ENCODE measurements around the gene CD4. TPM values are rescaled to one million over a fixed set of nuclear protein-coding genes. Genes with fewer than 3 reads are reported as not detected.

The CD4 gene
- total and polyA plus RNA-seq, 10 of the 15 experiments (the other 5 are each of a cell fraction or from before 2014, with no cell fraction given): 0.24 to 1.6 (median 0.69) TPM

DNA sequence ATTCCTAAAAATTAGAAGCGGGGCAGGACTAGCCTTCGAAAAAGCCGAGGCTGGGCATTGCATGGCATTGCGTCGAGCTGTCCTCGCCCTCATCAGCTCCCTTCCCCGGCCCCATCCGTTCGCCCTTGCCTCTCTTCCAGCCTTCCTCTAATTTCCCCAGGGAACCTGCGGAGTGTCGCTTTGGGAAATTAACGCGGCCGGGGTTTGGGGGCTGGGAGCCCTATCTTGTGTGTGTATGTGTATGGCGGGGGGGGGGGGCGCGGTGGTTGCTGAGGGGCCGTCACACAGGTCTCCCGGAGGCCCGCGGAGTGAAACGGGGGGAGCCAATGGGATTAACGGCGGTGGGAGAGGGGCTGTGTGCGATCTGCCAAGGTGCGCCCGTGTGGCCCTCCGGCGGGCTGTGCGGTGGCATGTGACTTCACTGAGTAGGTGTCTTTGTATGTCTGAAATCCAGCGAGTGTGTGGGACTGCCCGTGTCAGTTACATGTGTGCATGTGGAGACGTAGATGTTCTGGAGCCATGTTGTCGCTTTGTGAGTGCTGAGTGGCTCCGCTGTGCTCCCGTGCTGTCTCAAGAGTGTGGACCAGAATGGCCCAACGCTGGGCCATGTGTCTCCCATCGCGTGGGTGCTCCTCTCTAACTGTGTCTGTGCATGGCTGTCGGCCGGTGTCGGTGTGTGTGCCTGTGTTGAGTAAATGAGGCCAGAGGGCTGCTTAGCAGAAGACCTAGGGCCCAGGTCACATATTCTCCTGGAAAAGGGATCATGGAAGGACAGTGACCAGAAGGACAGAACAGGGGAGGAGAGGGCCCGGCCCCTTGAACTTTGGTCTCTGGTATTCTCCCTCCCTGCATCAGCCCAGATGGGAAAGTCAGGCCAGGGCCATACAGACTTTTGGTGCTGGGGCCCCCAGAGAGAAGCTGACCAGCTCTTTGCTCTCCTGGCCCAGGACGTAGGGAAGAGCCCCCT lies 21.7 kb upstream of the CD4 start (continued):
- TF ChIP-seq SUPT20H (IDR thresholded peaks at IDR 0.05; ENCODE audit: borderline replicate concordance, control insufficient read depth, low read depth, low read length) (no peak), PML (IDR thresholded peaks at IDR 0.05; ENCODE audit: low read length) (no peak), PAX5 (IDR thresholded peaks at IDR 0.05; ENCODE audit: borderline replicate concordance, low read depth, low read length) (no peak), TCF7 (IDR thresholded peaks at IDR 0.05; ENCODE audit: borderline replicate concordance) (no peak), RAD21 (IDR thresholded peaks at IDR 0.05; ENCODE audit: insufficient read depth, low read depth, low read length) (no peak), IRF5 (IDR thresholded peaks at IDR 0.05; ENCODE audit: borderline replicate concordance) (no peak)
- TF ChIP-seq, protein P1, sequence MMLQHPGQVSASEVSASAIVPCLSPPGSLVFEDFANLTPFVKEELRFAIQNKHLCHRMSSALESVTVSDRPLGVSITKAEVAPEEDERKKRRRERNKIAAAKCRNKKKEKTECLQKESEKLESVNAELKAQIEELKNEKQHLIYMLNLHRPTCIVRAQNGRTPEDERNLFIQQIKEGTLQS (IDR thresholded peaks at IDR 0.05; ENCODE audit: borderline replicate concordance, extremely low read depth, low read depth, low read length): no peak

- WGBS (ENCODE audit: insufficient coverage, insufficient replicate concordance, low lambda C conversion rate, missing lambda C conversion rate): 41% methylated on average over 6 of the region's 6 CpGs
- ChIA-PET SMC1A (ENCODE audit: uncharacterized antibody, unreplicated experiment) (interaction anchor here (1.7 to 4.2 kb wide), 2 partner anchors 10 to 15 kb away, joined by 5 to 39 read pairs; partner anchors contain the start of gene MLF2), RAD21 (ENCODE audit: unreplicated experiment) (interaction anchor here (1.1 to 4.1 kb wide), 2 partner anchors 15 to 54 kb away, joined by 3 to 51 read pairs; partner anchors contain the start of gene MLF2), POLR2A (interaction anchor here (0.6 to 1.2 kb wide), 2 partner anchors 9 to 248 kb away, joined by 3 to 4 read pairs; no protein-coding TSS in a partner anchor), CTCF (interaction anchor here (1.7 kb wide), 1 partner anchor 15 kb away, joined by 8 read pairs; the partner anchor contains the start of gene MLF2)
- no peaks in the 10 kb centered on the region for H3K9me3 ChIP-seq (replicated peaks; ENCODE audit: control insufficient read depth, insufficient read depth, low read length)
- in situ Hi-C loops (cut with MboI): no loop called here
- no peaks in the 10 kb centered on the region for H3K36me3 ChIP-seq (ENCODE audit: control insufficient read depth in 2 of 2, insufficient read depth in 2 of 2, low read length in 1 of 2)
- no peak for DNase-seq (ENCODE audit: low read depth, low spot score)
- H3K27me3 ChIP-seq (replicated peaks in 1 of 2; ENCODE audit: control insufficient read depth in 2 of 2, insufficient read depth in 2 of 2, low read length in 1 of 2): no peaks in the 10 kb centered on the region
- intact Hi-C loops (cut with micrococcal nuclease; ENCODE audit: unreplicated experiment): no loop called here
- no peaks in the 10 kb centered on the region for H4K20me1 ChIP-seq (ENCODE audit: control insufficient read depth, insufficient read depth)
- no peak for FAIRE-seq
- peak overlapping the region; percentile 90 for H3K4me2 ChIP-seq (ENCODE audit: control insufficient read depth, insufficient read depth)
- H3K4me3 ChIP-seq: peak overlapping the region; percentile 83; the same call in 1 of the 2 replicates
- ATAC-seq: no peak
- H3K9ac ChIP-seq (ENCODE audit: control insufficient read depth, insufficient read depth, low read length): peak overlapping the region; percentile 40; the same call in 1 of the 2 replicates
- BruUV-seq (replicated peaks): no TSS peak
- H2AFZ ChIP-seq (ENCODE audit: control insufficient read depth, low read depth, low read length): no peak overlapping the region
- peaks cover 49% of the 10 kb centered on the region for H3K4me1 ChIP-seq (ENCODE audit: control insufficient read depth, insufficient read depth, low read length)
- H3K79me2 ChIP-seq (ENCODE audit: control insufficient read depth, insufficient read depth, low read length): peaks cover 16% of the 10 kb centered on the region
- H3K27ac ChIP-seq (ENCODE audit: control insufficient read depth, insufficient read depth): no peak overlapping the region
- TF ChIP-seq EED (IDR thresholded peaks at IDR 0.05; ENCODE audit: low read depth) (no peak), SIX5 (IDR thresholded peaks at IDR 0.05; ENCODE audit: low read depth, low read length, severe bottlenecking) (no peak), MEF2B (IDR thresholded peaks at IDR 0.05; ENCODE audit: partially characterized antibody, poor library complexity, severe bottlenecking) (no peak), SREBF1 (IDR thresholded peaks at IDR 0.05; ENCODE audit: low read length) (no peak), KLF5 (IDR thresholded peaks at IDR 0.05; ENCODE audit: partially characterized antibody) (no peak), LARP7 (IDR thresholded peaks at IDR 0.05) (no peak), ZNF207 (IDR thresholded peaks at IDR 0.05; ENCODE audit: borderline replicate concordance) (no peak), RCOR1 (conservative IDR thresholded peaks at IDR 0.05; ENCODE audit: low read depth, low read length) (no peak), PAX8 (IDR thresholded peaks at IDR 0.05) (no peak), TCF3 (IDR thresholded peaks at IDR 0.05; ENCODE audit: borderline replicate concordance, insufficient read depth, low read depth, low read length) (no peak), SKIL (IDR thresholded peaks at IDR 0.05; ENCODE audit: low read depth, poor library complexity, severe bottlenecking) (no peak)
These were observed 20.9 kb upstream of the CD4 start for GRCh38 chr12:6768437-6768914.

All from GM12878 (cell line).